ENCODE measurements around the gene RAB15. TPM values are rescaled to one million over a fixed set of nuclear protein-coding genes. Genes with fewer than 3 reads are reported as not detected.

Gene RAB15
- polyA plus RNA-seq, 1 experiment = 7.7 TPM

DNA sequence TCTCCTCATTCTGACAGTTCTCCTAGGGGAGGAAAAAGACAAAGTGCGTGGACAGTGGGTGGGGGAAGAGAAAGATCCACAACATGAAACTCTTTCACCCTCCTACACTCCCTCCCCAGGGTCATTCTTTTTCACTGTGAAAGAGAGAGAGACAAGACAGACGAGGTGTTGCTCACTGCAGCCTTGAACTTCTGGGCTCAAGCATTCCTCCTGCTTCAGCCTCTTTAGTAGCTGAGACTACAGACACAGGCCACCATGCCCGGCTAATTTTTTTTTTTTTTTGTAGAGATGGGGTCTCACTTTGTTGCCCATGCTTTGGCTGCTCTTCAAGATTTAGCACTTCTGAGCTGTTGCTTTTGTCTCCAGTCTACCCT, 32.3 kb downstream of the RAB15 start:
- no peaks in the 10 kb centered on the region for H3K27me3 ChIP-seq (ENCODE audit: control insufficient read depth, insufficient read depth, low read length)
- CTCF ChIA-PET = interaction anchor here (2.0 kb wide), 1 partner anchor 9 kb away, joined by 5 read pairs; no protein-coding TSS in a partner anchor
- H3K4me3 ChIP-seq (ENCODE audit: low read depth, low read length) = no peak overlapping the region
- H3K36me3 ChIP-seq (ENCODE audit: control insufficient read depth, insufficient read depth, low read length) = peaks cover 6% of the 10 kb centered on the region
- TF ChIP-seq CTCF (IDR thresholded peaks at IDR 0.05; ENCODE audit: insufficient read depth, low read depth, low read length) = no peak
- no peak for DNase-seq (ENCODE audit: low read depth)
- POLR2A ChIA-PET = no interaction called here

DNA sequence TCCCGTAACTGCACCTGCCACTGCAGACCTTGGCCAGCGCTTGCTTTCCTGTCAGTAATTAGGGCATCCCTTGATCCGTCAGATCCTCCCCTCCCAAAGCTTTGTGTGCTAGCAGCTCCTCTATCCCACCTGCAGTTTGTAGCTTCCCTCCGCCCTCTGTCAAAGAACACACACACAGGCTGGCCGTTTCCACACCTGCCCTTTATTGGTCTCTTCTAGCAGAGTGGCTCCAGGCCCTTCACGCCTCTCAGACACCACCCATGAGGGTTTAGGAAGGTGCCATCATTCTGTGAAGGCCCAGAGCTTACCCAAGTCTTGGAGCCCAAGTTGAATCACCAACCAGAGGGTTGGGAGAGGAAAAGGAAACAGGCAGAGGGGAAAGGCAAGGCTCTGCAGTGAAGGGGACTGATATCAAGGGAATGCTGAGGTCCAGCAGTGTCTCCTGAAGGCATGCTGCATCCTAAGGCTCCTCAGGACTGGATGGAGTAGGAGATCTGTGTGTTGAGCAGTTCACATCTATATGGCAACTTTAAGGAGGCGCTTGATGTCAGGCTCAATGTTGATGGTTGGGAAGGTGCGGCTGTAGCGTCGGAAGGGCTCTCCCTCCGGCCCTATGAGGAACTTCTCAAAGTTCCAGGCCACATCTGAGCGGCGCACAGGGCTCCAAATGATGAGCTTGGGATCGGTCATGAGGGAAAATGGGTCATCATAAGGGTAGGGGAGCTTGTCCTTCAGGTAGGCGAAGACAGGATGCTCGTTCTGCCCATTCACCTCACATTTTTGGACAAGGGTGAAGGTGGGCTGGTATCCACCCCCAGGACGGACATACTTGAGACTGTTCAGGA, 32.9 kb downstream of the RAB15 start:
- Histone ChIP-seq H3K27me3 (ENCODE audit: control insufficient read depth, insufficient read depth, low read length) (no peaks in the 10 kb centered on the region), H3K4me3 (ENCODE audit: low read depth, low read length) (no peak overlapping the region), H3K36me3 (ENCODE audit: control insufficient read depth, insufficient read depth, low read length) (peaks cover 6% of the 10 kb centered on the region)
- DNase-seq (ENCODE audit: low read depth) = no peak
- ChIA-PET POLR2A (interaction anchor here (0.7 kb wide), 1 partner anchor 14 kb away, joined by 3 read pairs; no protein-coding TSS in a partner anchor), CTCF (interaction anchor here (0.6 to 2.0 kb wide), 3 partner anchors 9 to 500 kb away, joined by 3 to 5 read pairs (median 4); no protein-coding TSS in a partner anchor)
- no peak for TF ChIP-seq CTCF (IDR thresholded peaks at IDR 0.05; ENCODE audit: insufficient read depth, low read depth, low read length)

DNA sequence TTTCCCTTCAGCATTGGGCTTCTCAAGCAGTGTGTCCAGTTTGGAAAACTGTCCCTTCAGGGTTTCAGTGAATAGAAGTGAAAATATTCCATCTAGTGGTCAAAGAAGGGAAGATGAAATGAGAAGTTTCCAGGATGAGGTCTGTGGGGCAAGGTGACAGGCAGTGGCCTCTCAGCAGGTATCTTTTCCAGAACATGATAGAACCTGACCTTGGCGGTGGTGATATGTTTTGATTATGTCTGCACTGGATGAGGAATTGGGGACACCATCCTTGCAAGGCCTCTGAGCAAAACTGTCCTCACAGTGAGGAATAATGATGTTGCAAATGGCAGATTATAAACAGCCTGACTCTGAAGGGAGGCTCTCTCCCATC, 34.3 kb downstream of the RAB15 start:
- Histone ChIP-seq H3K27me3 (ENCODE audit: control insufficient read depth, insufficient read depth, low read length) (no peaks in the 10 kb centered on the region), H3K36me3 (ENCODE audit: control insufficient read depth, insufficient read depth, low read length) (peaks cover 6% of the 10 kb centered on the region), H3K4me3 (ENCODE audit: low read depth, low read length) (no peak overlapping the region)
- CTCF ChIA-PET = no interaction called here
- peak; percentile 41 for TF ChIP-seq CTCF (IDR thresholded peaks at IDR 0.05; ENCODE audit: insufficient read depth, low read depth, low read length)
- DNase-seq (ENCODE audit: low read depth) = no peak
- POLR2A ChIA-PET = no interaction called here

DNA sequence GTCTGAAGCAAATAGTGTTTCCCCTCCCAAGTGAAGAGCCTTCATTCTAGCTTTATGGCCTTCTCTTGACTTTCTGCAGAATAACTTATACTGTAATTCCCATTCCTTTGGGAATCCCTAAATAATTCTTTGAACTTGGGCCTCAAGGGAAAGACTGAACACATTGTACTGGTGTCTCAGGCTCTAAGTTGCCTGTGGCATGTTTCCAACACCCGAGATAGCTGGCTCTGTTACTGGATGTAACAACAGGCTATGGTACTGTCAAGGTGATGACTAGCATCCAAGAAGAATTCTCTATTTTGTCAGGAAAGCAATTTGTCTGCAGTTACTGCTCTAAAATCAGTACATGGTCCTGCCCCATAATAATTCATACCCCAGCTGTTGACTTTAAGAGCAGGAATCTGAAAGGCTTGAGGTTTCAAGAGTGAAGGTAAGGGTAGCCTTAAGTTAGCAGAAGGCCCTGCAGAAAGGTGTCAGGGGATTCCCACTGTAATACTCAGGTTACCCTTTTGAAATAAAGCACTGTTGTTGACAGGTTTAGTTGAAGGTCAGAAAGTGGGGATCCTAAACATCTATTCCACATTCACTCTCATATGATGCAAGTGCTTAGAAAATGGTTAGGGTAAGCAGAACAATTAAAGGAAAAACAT, 34.8 kb downstream of the RAB15 start:
- CTCF ChIA-PET = interaction anchor here (0.6 to 2.0 kb wide), 7 partner anchors 10 to 119 kb away, joined by 3 to 10 read pairs (median 3); no protein-coding TSS in a partner anchor
- POLR2A ChIA-PET = no interaction called here
- Histone ChIP-seq H3K4me3 (ENCODE audit: low read depth, low read length) (no peak overlapping the region), H3K27me3 (ENCODE audit: control insufficient read depth, insufficient read depth, low read length) (no peaks in the 10 kb centered on the region), H3K36me3 (ENCODE audit: control insufficient read depth, insufficient read depth, low read length) (peaks cover 6% of the 10 kb centered on the region)
- no peak for DNase-seq (ENCODE audit: low read depth)
- no peak for TF ChIP-seq CTCF (IDR thresholded peaks at IDR 0.05; ENCODE audit: insufficient read depth, low read depth, low read length)

- DNase-seq (ENCODE audit: low read depth) = no peak
- CTCF ChIA-PET = interaction anchor here (2.0 kb wide), 1 partner anchor 8 kb away, joined by 10 read pairs; no protein-coding TSS in a partner anchor
- no peak overlapping the region for H3K4me3 ChIP-seq (ENCODE audit: low read depth, low read length)
- POLR2A ChIA-PET = no interaction called here
- no peaks in the 10 kb centered on the region for H3K27me3 ChIP-seq (ENCODE audit: control insufficient read depth, insufficient read depth, low read length)
- TF ChIP-seq CTCF (IDR thresholded peaks at IDR 0.05; ENCODE audit: insufficient read depth, low read depth, low read length) = no peak
- H3K36me3 ChIP-seq (ENCODE audit: control insufficient read depth, insufficient read depth, low read length) = peaks cover 6% of the 10 kb centered on the region
Measured at GRCh38 chr14:64935508-64935907, 36.6 kb downstream of the RAB15 start.

Measured in BJ (cell line).